ENCODE results near the gene UTP14A. TPM values are rescaled to one million over a fixed set of nuclear protein-coding genes. Genes with fewer than 3 reads are reported as not detected.

UTP14A gene
- total RNA-seq, 1 donor from 2014 or later = 33.0 TPM

GRCh38 chrX:129940721-129941120 lies 34.8 kb downstream of the UTP14A start:
- no peaks in the 10 kb centered on the region for H3K36me3 Mint-ChIP-seq (ENCODE audit: low read depth)
- ATAC-seq (ENCODE audit: low read depth) = no peak
- ChIA-PET POLR2A (no interaction called here), CTCF (no interaction called here)
- intact Hi-C loops (cut with micrococcal nuclease) = no loop called here
- H3K4me3 Mint-ChIP-seq = no peak overlapping the region
- DNase-seq = no peak
- TF ChIP-seq, protein P1, sequence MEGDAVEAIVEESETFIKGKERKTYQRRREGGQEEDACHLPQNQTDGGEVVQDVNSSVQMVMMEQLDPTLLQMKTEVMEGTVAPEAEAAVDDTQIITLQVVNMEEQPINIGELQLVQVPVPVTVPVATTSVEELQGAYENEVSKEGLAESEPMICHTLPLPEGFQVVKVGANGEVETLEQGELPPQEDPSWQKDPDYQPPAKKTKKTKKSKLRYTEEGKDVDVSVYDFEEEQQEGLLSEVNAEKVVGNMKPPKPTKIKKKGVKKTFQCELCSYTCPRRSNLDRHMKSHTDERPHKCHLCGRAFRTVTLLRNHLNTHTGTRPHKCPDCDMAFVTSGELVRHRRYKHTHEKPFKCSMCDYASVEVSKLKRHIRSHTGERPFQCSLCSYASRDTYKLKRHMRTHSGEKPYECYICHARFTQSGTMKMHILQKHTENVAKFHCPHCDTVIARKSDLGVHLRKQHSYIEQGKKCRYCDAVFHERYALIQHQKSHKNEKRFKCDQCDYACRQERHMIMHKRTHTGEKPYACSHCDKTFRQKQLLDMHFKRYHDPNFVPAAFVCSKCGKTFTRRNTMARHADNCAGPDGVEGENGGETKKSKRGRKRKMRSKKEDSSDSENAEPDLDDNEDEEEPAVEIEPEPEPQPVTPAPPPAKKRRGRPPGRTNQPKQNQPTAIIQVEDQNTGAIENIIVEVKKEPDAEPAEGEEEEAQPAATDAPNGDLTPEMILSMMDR (IDR thresholded peaks at IDR 0.05) = no peak
- H3K27me3 Mint-ChIP-seq = no peaks in the 10 kb centered on the region
- H3K9me3 Mint-ChIP-seq = no peaks in the 10 kb centered on the region
- no peak overlapping the region for H3K27ac Mint-ChIP-seq
- no peaks in the 10 kb centered on the region for H3K4me1 Mint-ChIP-seq

GRCh38 chrX:129945131-129945530 lies 39.2 kb downstream of the UTP14A start:
- ChIA-PET POLR2A (no interaction called here), CTCF (no interaction called here)
- Mint-ChIP-seq H3K27me3 (no peaks in the 10 kb centered on the region), H3K27ac (no peak overlapping the region), H3K36me3 (ENCODE audit: low read depth) (no peaks in the 10 kb centered on the region), H3K4me3 (no peak overlapping the region), H3K4me1 (no peaks in the 10 kb centered on the region), H3K9me3 (no peaks in the 10 kb centered on the region)
- DNase-seq = no peak
- ATAC-seq (ENCODE audit: low read depth) = no peak
- TF ChIP-seq, protein P1 (IDR thresholded peaks at IDR 0.05) = no peak
- intact Hi-C loops (cut with micrococcal nuclease) = no loop called here

DNA sequence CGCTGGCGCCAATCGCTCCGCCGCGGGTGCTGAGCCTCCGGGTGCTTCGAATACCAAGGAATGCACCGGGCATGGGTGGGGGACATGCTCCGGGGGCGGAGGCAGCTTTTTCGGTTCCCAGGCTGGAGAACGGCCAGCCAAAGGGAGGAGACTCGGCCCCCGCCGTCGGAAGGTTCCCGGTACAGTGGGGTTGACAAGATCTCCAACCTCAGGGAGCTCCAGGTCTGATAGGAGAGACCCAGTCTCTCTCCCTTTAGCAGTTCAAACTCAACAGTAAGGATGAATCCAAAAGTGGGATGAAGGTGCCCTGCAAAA lies 47.3 kb downstream of the UTP14A start:
- Mint-ChIP-seq H3K27ac (no peak overlapping the region), H3K36me3 (ENCODE audit: low read depth) (peaks cover 3% of the 10 kb centered on the region), H3K4me3 (peak overlapping the region; percentile 87), H3K9me3 (no peaks in the 10 kb centered on the region), H3K27me3 (peaks cover 2% of the 10 kb centered on the region), H3K4me1 (peaks cover 26% of the 10 kb centered on the region)
- no peak for DNase-seq
- intact Hi-C loops (cut with micrococcal nuclease) = no loop called here
- POLR2A ChIA-PET = interaction anchor here (0.8 to 2.3 kb wide), 4 partner anchors 8 to 225 kb away, joined by 3 to 10 read pairs (median 3); no protein-coding TSS in a partner anchor
- CTCF ChIA-PET = no interaction called here
- ATAC-seq (ENCODE audit: low read depth) = no peak
- TF ChIP-seq, protein P1 (IDR thresholded peaks at IDR 0.05) = no peak

GRCh38 chrX:129953881-129954280 lies 47.9 kb downstream of the UTP14A start:
- Mint-ChIP-seq H3K36me3 (ENCODE audit: low read depth) (peaks cover 3% of the 10 kb centered on the region), H3K4me3 (peak overlapping the region; percentile 55), H3K4me1 (peaks cover 27% of the 10 kb centered on the region), H3K27me3 (peaks cover 2% of the 10 kb centered on the region), H3K27ac (no peak overlapping the region), H3K9me3 (no peaks in the 10 kb centered on the region)
- ChIA-PET POLR2A (interaction anchor here (0.9 to 2.3 kb wide), 3 partner anchors 7 to 225 kb away, joined by 3 to 10 read pairs (median 3); no protein-coding TSS in a partner anchor), CTCF (no interaction called here)
- no peak for DNase-seq
- intact Hi-C loops (cut with micrococcal nuclease) = no loop called here
- TF ChIP-seq, protein P1 (IDR thresholded peaks at IDR 0.05) = no peak
- ATAC-seq (ENCODE audit: low read depth) = no peak

DNA sequence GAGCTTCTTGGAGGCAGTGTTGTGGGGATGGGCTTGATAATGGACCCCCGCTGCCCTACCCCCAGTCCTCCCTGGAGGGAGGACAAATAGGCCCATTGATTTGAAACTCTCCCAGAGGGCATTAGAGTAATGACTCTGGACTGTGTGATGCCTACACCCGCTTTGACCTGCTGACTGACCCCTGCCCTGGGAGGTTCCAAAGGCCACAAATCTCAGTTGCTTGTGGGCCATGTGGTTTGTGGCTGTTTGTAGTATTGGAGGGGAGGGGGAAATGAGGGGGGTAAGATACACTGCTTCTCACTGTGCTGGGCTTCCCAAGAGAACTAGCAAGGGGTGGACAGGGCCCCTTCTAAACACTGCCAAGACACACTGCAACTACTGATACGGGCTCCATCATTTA lies 48.8 kb downstream of the UTP14A start:
- Mint-ChIP-seq H3K27ac (no peak overlapping the region), H3K4me3 (no peak overlapping the region), H3K9me3 (no peaks in the 10 kb centered on the region), H3K4me1 (peaks cover 27% of the 10 kb centered on the region), H3K27me3 (peaks cover 2% of the 10 kb centered on the region), H3K36me3 (ENCODE audit: low read depth) (peaks cover 3% of the 10 kb centered on the region)
- TF ChIP-seq, protein P1 (IDR thresholded peaks at IDR 0.05) = no peak
- intact Hi-C loops (cut with micrococcal nuclease) = no loop called here
- ChIA-PET CTCF (no interaction called here), POLR2A (no interaction called here)
- DNase-seq = no peak
- ATAC-seq (ENCODE audit: low read depth) = no peak

All from activated B cell treated with CpG ODN at 0.5 μM for 24 hours (primary cell).